OCI-LY3 (cell line): ENCODE results near the gene UBTD1.
A peak's percentile ranks its signal among the peaks of the same experiment; 100 is the strongest.

Experiments
- H2AFZ ChIP-seq: fragments of 200-600, 300-600 bp; shearing (Covaris generic); 2 replicates; pipeline ENCODE4 v1.6.0; 2014; ENCODE audit warnings: antibody characterized with exemption, low read depth, low read length
- H3K27ac ChIP-seq: fragments of 200-600, 300-600 bp; sonication (generic); 2 replicates; pipeline ENCODE4 v1.5.1; 2014; ENCODE audit warnings: mild to moderate bottlenecking, low read length, moderate library complexity, mixed read lengths
- H3K27me3 ChIP-seq: fragments of 200-600, 300-600 bp; sonication (generic); 2 replicates; pipeline ENCODE4 v1.6.1; 2014; ENCODE audit warnings: low read depth, low read length, mixed read lengths
- H3K36me3 ChIP-seq: fragments of 200-600, 300-600 bp; sonication (generic); replicated peaks from 2 replicates; pipeline ENCODE3; 2014; ENCODE audit warnings: low read depth, low read length, mixed read lengths
- H3K4me1 ChIP-seq: fragments of 300-600, 200-600 bp; sonication (generic); 2 replicates; pipeline ENCODE4 v1.6.1; 2014; ENCODE audit warnings: low read length, mixed read lengths
- H3K4me2 ChIP-seq: fragments of 200-600, 300-600 bp; sonication (generic); 2 replicates; pipeline ENCODE4 v1.6.1; 2014; ENCODE audit warnings: low read length, mixed read lengths
- H3K4me3 ChIP-seq: fragments of 300-600, 200-600 bp; sonication (generic); 2 replicates; pipeline ENCODE4 v1.5.1; 2014; ENCODE audit warnings: antibody characterized with exemption, mild to moderate bottlenecking, low read length, moderate library complexity
- H3K79me2 ChIP-seq: fragments of 300-600, 200-600 bp; shearing (Covaris generic); 2 replicates; pipeline ENCODE4 v1.6.1; 2014; ENCODE audit warnings: mild to moderate bottlenecking, low read length, mixed read lengths
- H3K9ac ChIP-seq: fragments of 300-600, 200-600 bp; shearing (Covaris generic); 2 replicates; pipeline ENCODE4 v1.6.0; 2014; ENCODE audit warnings: mild to moderate bottlenecking, low read length, moderate library complexity
- H3K9me3 ChIP-seq: fragments of 200-600, 300-600 bp; shearing (Covaris generic); 2 replicates; pipeline ENCODE4 v1.6.1; 2014; ENCODE audit warnings: low read length, mixed read lengths; ENCODE audit not compliant: insufficient read depth
- H4K20me1 ChIP-seq: fragments of 200-600, 300-600 bp; sonication (generic); 2 replicates; pipeline ENCODE4 v1.6.1; 2016; ENCODE audit warnings: low read length, mixed read lengths; ENCODE audit not compliant: insufficient read depth
- CTCF ChIP-seq: fragments of 200-600, 300-600 bp; sonication (generic); IDR thresholded peaks from 2 replicates; pipeline ENCODE4 v1.5.1; 2014; ENCODE audit warnings: antibody characterized with exemption, low read length, low read depth
- EZH2phosphoT487 ChIP-seq: fragments of 200-600 bp; shearing (Covaris generic); IDR thresholded peaks from 2 replicates; pipeline ENCODE4 v1.6.1; 2018; ENCODE audit warnings: antibody characterized with exemption, mixed run types, low read depth

Gene UBTD1

GRCh38 chr10:97498076-97498840, 466 bp upstream of the UBTD1 start, which contains the start of gene MMS19:
MMS19 (minus strand) TSS chr10:97498422; CDS start chr10:97498384, 38 bp downstream.
- H3K9me3 ChIP-seq, result no peaks in the 10 kb centered on the region
- TF ChIP-seq EZH2phosphoT487, result no peak
- no peak for TF ChIP-seq CTCF
- peak within 1 kb of the TSS; percentile 78 for H3K27ac ChIP-seq
- H3K4me2 ChIP-seq, result peak within 1 kb of the TSS; percentile 90
- H3K4me1 ChIP-seq, result peaks cover 5% of the 10 kb centered on the region; the same call in 1 of the 2 replicates
- peak within 1 kb of the TSS; percentile 99 for H3K4me3 ChIP-seq
- no peaks in the 10 kb centered on the region for H3K27me3 ChIP-seq
- H3K79me2 ChIP-seq, result peaks cover 49% of the 10 kb centered on the region
- H3K9ac ChIP-seq, result peak within 1 kb of the TSS; percentile 93
- peaks cover 10% of the 10 kb centered on the region; the same call in 1 of the 2 replicates for H4K20me1 ChIP-seq
- H2AFZ ChIP-seq, result peak within 1 kb of the TSS; percentile 87
- no peaks in the 10 kb centered on the region for H3K36me3 ChIP-seq

- H3K9ac ChIP-seq, result no peak overlapping the region
- no peak overlapping the region for H2AFZ ChIP-seq
- no peak overlapping the region for H3K27ac ChIP-seq
- H3K9me3 ChIP-seq, result no peaks in the 10 kb centered on the region
- TF ChIP-seq CTCF, result no peak
- no peak for TF ChIP-seq EZH2phosphoT487
- H3K4me2 ChIP-seq, result peak overlapping the region; percentile 90
- peaks cover 9% of the 10 kb centered on the region; the same call in 1 of the 2 replicates for H4K20me1 ChIP-seq
- peak overlapping the region; percentile 99 for H3K4me3 ChIP-seq
- no peaks in the 10 kb centered on the region for H3K36me3 ChIP-seq
- H3K4me1 ChIP-seq, result peaks cover 5% of the 10 kb centered on the region; the same call in 1 of the 2 replicates
- H3K27me3 ChIP-seq, result no peaks in the 10 kb centered on the region
- peaks cover 35% of the 10 kb centered on the region for H3K79me2 ChIP-seq
Observed at GRCh38 chr10:97499561-97500296, 1.0 kb downstream of the UBTD1 start.

GRCh38 chr10:97500297-97500575, 1.5 kb downstream of the UBTD1 start:
- Histone ChIP-seq H3K27me3 (no peaks in the 10 kb centered on the region), H3K36me3 (no peaks in the 10 kb centered on the region), H3K4me2 (no peak overlapping the region), H3K27ac (no peak overlapping the region), H3K9me3 (no peaks in the 10 kb centered on the region), H3K79me2 (peaks cover 30% of the 10 kb centered on the region), H3K9ac (no peak overlapping the region), H3K4me1 (peaks cover 5% of the 10 kb centered on the region; the same call in 1 of the 2 replicates), H2AFZ (no peak overlapping the region), H3K4me3 (no peak overlapping the region), H4K20me1 (peaks cover 6% of the 10 kb centered on the region; the same call in 1 of the 2 replicates)
- TF ChIP-seq CTCF (no peak), EZH2phosphoT487 (no peak)

- no peak overlapping the region for H3K4me2 ChIP-seq
- peaks cover 3% of the 10 kb centered on the region for H3K79me2 ChIP-seq
- H2AFZ ChIP-seq, result no peak overlapping the region
- H3K4me3 ChIP-seq, result no peak overlapping the region
- H4K20me1 ChIP-seq, result no peaks in the 10 kb centered on the region
- H3K9me3 ChIP-seq, result no peaks in the 10 kb centered on the region
- no peak overlapping the region for H3K9ac ChIP-seq
- no peak for TF ChIP-seq CTCF
- TF ChIP-seq EZH2phosphoT487, result no peak
- H3K4me1 ChIP-seq, result no peaks in the 10 kb centered on the region
- no peaks in the 10 kb centered on the region for H3K36me3 ChIP-seq
- H3K27me3 ChIP-seq, result no peaks in the 10 kb centered on the region
- H3K27ac ChIP-seq, result no peak overlapping the region
Observed at GRCh38 chr10:97502916-97503315, 4.2 kb downstream of the UBTD1 start.
